ENCODE data around the gene BTBD16. TPM values are rescaled to one million over a fixed set of nuclear protein-coding genes. Genes with fewer than 3 reads are reported as not detected.

BTBD16 gene
- total RNA-seq, 5 donors from 2014 or later (not counting 1 experiment from before 2014, with no cell fraction given), result not detected

GRCh38 chr10:122373108-122373507 lies 102.0 kb downstream of the BTBD16 start:
- 91% methylated on average over 3 of the region's 4 CpGs for WGBS (ENCODE audit: insufficient coverage)
- peaks cover 7 to 22% of the 10 kb centered on the region in 2 experiments for H3K4me1 ChIP-seq (ENCODE audit: control insufficient read depth in 1 of 2, extremely low read depth in 1 of 2, insufficient read depth in 2 of 2, low read length in 2 of 2)
- H3K27me3 ChIP-seq (replicated peaks in 1 of 2; ENCODE audit: control insufficient read depth in 2 of 2, extremely low read depth in 1 of 2, insufficient read depth in 2 of 2, low read length in 1 of 2), result peaks cover 6 to 15% of the 10 kb centered on the region in 2 experiments
- H3K4me3 Mint-ChIP-seq, result peak overlapping the region; percentile 86 to 92 (median 89)
- POLR2A ChIA-PET, result interaction anchor here in 1 of 2 donors (0.6 kb wide), 1 partner anchor 48 kb away, joined by 3 read pairs; no protein-coding TSS in a partner anchor
- H3K36me3 ChIP-seq (ENCODE audit: control insufficient read depth in 2 of 2, extremely low read depth in 1 of 2, insufficient read depth in 1 of 2, low read length in 1 of 2), result no peaks in the 10 kb centered on the region
- H3K9me3 ChIP-seq, result no peaks in the 10 kb centered on the region
- DNase-seq (no peak), ATAC-seq (replicated peaks in 1 of 4) (no peak)
- no peaks in the 10 kb centered on the region for H3K9me3 Mint-ChIP-seq
- H3K4me3 ChIP-seq (ENCODE audit: control insufficient read depth in 1 of 2, extremely low read depth in 1 of 2, low read length in 1 of 2), result no peak overlapping the region
- H3K4me1 Mint-ChIP-seq, result peaks cover 29 to 34% (median 29%) of the 10 kb centered on the region in 3 donors
- peaks cover 0 to 14% of the 10 kb centered on the region in 2 donors for H3K27me3 Mint-ChIP-seq
- CTCF ChIA-PET, result interaction anchor here in 1 of 2 donors (0.6 kb wide), 1 partner anchor 37 kb away, joined by 4 read pairs; no protein-coding TSS in a partner anchor
- no peak overlapping the region for H3K27ac ChIP-seq (ENCODE audit: low read length)
- H3K36me3 Mint-ChIP-seq, result no peaks in the 10 kb centered on the region
- peak overlapping the region; percentile 57 to 86 for H3K27ac Mint-ChIP-seq

GRCh38 chr10:122373721-122374120 lies 102.6 kb downstream of the BTBD16 start:
- WGBS (ENCODE audit: insufficient coverage), result 35% methylated on average over 7 of the region's 13 CpGs
- POLR2A ChIA-PET, result interaction anchor here (0.6 to 1.4 kb wide), 5 partner anchors 34 to 635 kb away, joined by 3 to 7 read pairs (median 3); partner anchors contain the start of gene IKZF5 (in 1 of the 2)
- Mint-ChIP-seq H3K4me1 (peaks cover 33 to 41% (median 35%) of the 10 kb centered on the region in 3 donors), H3K27me3 (peaks cover 0 to 11% of the 10 kb centered on the region in 2 donors), H3K4me3 (peak overlapping the region; percentile 86 to 92 (median 89)), H3K36me3 (no peaks in the 10 kb centered on the region), H3K27ac (peak overlapping the region; percentile 83 to 86), H3K9me3 (no peaks in the 10 kb centered on the region)
- Histone ChIP-seq H3K36me3 (ENCODE audit: control insufficient read depth in 2 of 2, extremely low read depth in 1 of 2, insufficient read depth in 1 of 2, low read length in 1 of 2) (no peaks in the 10 kb centered on the region), H3K9me3 (no peaks in the 10 kb centered on the region), H3K27ac (ENCODE audit: low read length) (peak overlapping the region; percentile 44), H3K27me3 (replicated peaks in 1 of 2; ENCODE audit: control insufficient read depth in 2 of 2, extremely low read depth in 1 of 2, insufficient read depth in 2 of 2, low read length in 1 of 2) (peaks cover 5 to 10% of the 10 kb centered on the region in 2 experiments), H3K4me3 (ENCODE audit: control insufficient read depth in 1 of 2, extremely low read depth in 1 of 2, low read length in 1 of 2) (peak overlapping the region; percentile 69 to 95), H3K4me1 (ENCODE audit: control insufficient read depth in 1 of 2, extremely low read depth in 1 of 2, insufficient read depth in 2 of 2, low read length in 2 of 2) (peaks cover 12 to 24% of the 10 kb centered on the region in 2 experiments)
- ATAC-seq (replicated peaks in 1 of 4) (no peak), DNase-seq (peak in 3 of 35 experiments; percentile 4 to 7 (median 6))
- CTCF ChIA-PET, result interaction anchor here (0.6 to 1.5 kb wide), 5 partner anchors 16 to 61 kb away, joined by 3 to 8 read pairs (median 4); no protein-coding TSS in a partner anchor

- peaks cover 0 to 9% of the 10 kb centered on the region in 2 donors for H3K27me3 Mint-ChIP-seq
Observed at GRCh38 chr10:122374237-122374858, 103.3 kb downstream of the BTBD16 start, which contains the start of gene PLEKHA1. Gene PLEKHA1 (plus strand): TSS chr10:122374708. CDS start chr10:122393201, 18,493 bp downstream.

GRCh38 chr10:122374859-122375678 lies 104.0 kb downstream of the BTBD16 start:
- POLR2A ChIA-PET, result interaction anchor here (0.6 to 1.4 kb wide), 5 partner anchors 12 to 57 kb away, joined by 3 to 7 read pairs (median 3); no protein-coding TSS in a partner anchor
- Mint-ChIP-seq H3K4me1 (peaks cover 45 to 54% (median 47%) of the 10 kb centered on the region in 3 donors), H3K27ac (peak overlapping the region; percentile 90 to 93), H3K27me3 (peaks cover 0 to 9% of the 10 kb centered on the region in 2 donors), H3K4me3 (peak overlapping the region; percentile 92 to 97 (median 92)), H3K36me3 (peaks cover 7% of the 10 kb centered on the region), H3K9me3 (no peaks in the 10 kb centered on the region)
- H3K27me3 ChIP-seq (replicated peaks in 1 of 2; ENCODE audit: control insufficient read depth in 2 of 2, extremely low read depth in 1 of 2, insufficient read depth in 2 of 2, low read length in 1 of 2), result peaks cover 4 to 6% of the 10 kb centered on the region in 2 experiments
- ATAC-seq (replicated peaks in 1 of 4), result peak; percentile 47 to 67 (median 54)
- H3K27ac ChIP-seq (ENCODE audit: low read length), result peak overlapping the region; percentile 89
- CTCF ChIA-PET, result interaction anchor here in 1 of 2 donors (1.3 to 1.5 kb wide), 4 partner anchors 33 to 76 kb away, joined by 3 to 8 read pairs (median 4); no protein-coding TSS in a partner anchor
- peak; percentile 44 to 90 (median 73) for DNase-seq
- H3K4me3 ChIP-seq (ENCODE audit: control insufficient read depth in 1 of 2, extremely low read depth in 1 of 2, low read length in 1 of 2), result peak overlapping the region; percentile 89 to 95
- no peaks in the 10 kb centered on the region for H3K9me3 ChIP-seq
- under 1% methylated on average over 82 of the region's 89 CpGs for WGBS (ENCODE audit: insufficient coverage)
- no peaks in the 10 kb centered on the region for H3K36me3 ChIP-seq (ENCODE audit: control insufficient read depth in 2 of 2, extremely low read depth in 1 of 2, insufficient read depth in 1 of 2, low read length in 1 of 2)
- peaks cover 22 to 26% of the 10 kb centered on the region in 2 experiments for H3K4me1 ChIP-seq (ENCODE audit: control insufficient read depth in 1 of 2, extremely low read depth in 1 of 2, insufficient read depth in 2 of 2, low read length in 2 of 2)

More at GRCh38 chr10:122374237-122374858, 103.3 kb downstream of the BTBD16 start, which contains the start of gene PLEKHA1:
- no peaks in the 10 kb centered on the region for H3K36me3 ChIP-seq (ENCODE audit: control insufficient read depth in 2 of 2, extremely low read depth in 1 of 2, insufficient read depth in 1 of 2, low read length in 1 of 2)
- H3K4me1 ChIP-seq (ENCODE audit: control insufficient read depth in 1 of 2, extremely low read depth in 1 of 2, insufficient read depth in 2 of 2, low read length in 2 of 2), result peaks cover 19 to 26% of the 10 kb centered on the region in 2 experiments
- no peaks in the 10 kb centered on the region for H3K9me3 ChIP-seq
- ChIA-PET CTCF (interaction anchor here (0.6 to 1.5 kb wide), 6 partner anchors 15 to 75 kb away, joined by 3 to 8 read pairs (median 4); no protein-coding TSS in a partner anchor), POLR2A (interaction anchor here (0.6 to 1.4 kb wide), 8 partner anchors 13 to 634 kb away, joined by 3 to 7 read pairs (median 3); partner anchors contain the start of gene IKZF5 (in 1 of the 2))
- no peaks in the 10 kb centered on the region for H3K9me3 Mint-ChIP-seq
- WGBS (ENCODE audit: insufficient coverage), result 1% methylated on average over 70 of the region's 71 CpGs
- peaks cover 4% of the 10 kb centered on the region for H3K36me3 Mint-ChIP-seq
- peak within 1 kb of the TSS; percentile 90 to 93 for H3K27ac Mint-ChIP-seq
- peak within 1 kb of the TSS; percentile 92 to 97 (median 92) for H3K4me3 Mint-ChIP-seq
- DNase-seq (peak; percentile 87 to 95 (median 92)), ATAC-seq (replicated peaks in 1 of 4) (peak; percentile 89 to 93 (median 91))
- H3K27me3 ChIP-seq (replicated peaks in 1 of 2; ENCODE audit: control insufficient read depth in 2 of 2, extremely low read depth in 1 of 2, insufficient read depth in 2 of 2, low read length in 1 of 2), result peaks cover 4 to 7% of the 10 kb centered on the region in 2 experiments
- H3K4me1 Mint-ChIP-seq, result peaks cover 39 to 47% (median 41%) of the 10 kb centered on the region in 3 donors
- H3K4me3 ChIP-seq (ENCODE audit: control insufficient read depth in 1 of 2, extremely low read depth in 1 of 2, low read length in 1 of 2), result peak within 1 kb of the TSS; percentile 89 to 95
- peak within 1 kb of the TSS; percentile 89 for H3K27ac ChIP-seq (ENCODE audit: low read length)

- peaks cover 52 to 61% (median 53%) of the 10 kb centered on the region in 3 donors for H3K4me1 Mint-ChIP-seq
- CTCF ChIA-PET, result no interaction called here
- DNase-seq (no peak), ATAC-seq (replicated peaks in 1 of 4) (peak in 1 of 4 experiments; percentile 0)
- no peaks in the 10 kb centered on the region for H3K9me3 Mint-ChIP-seq
- Histone ChIP-seq H3K4me1 (ENCODE audit: control insufficient read depth in 1 of 2, extremely low read depth in 1 of 2, insufficient read depth in 2 of 2, low read length in 2 of 2) (peaks cover 22 to 26% of the 10 kb centered on the region in 2 experiments), H3K4me3 (ENCODE audit: control insufficient read depth in 1 of 2, extremely low read depth in 1 of 2, low read length in 1 of 2) (peak overlapping the region; percentile 89 to 95), H3K9me3 (no peaks in the 10 kb centered on the region), H3K27ac (ENCODE audit: low read length) (peak overlapping the region; percentile 89), H3K36me3 (ENCODE audit: control insufficient read depth in 2 of 2, extremely low read depth in 1 of 2, insufficient read depth in 1 of 2, low read length in 1 of 2) (no peaks in the 10 kb centered on the region), H3K27me3 (replicated peaks in 1 of 2; ENCODE audit: control insufficient read depth in 2 of 2, extremely low read depth in 1 of 2, insufficient read depth in 2 of 2, low read length in 1 of 2) (peaks cover 4 to 6% of the 10 kb centered on the region in 2 experiments)
- 0% methylated on average over 4 of the region's 7 CpGs for WGBS (ENCODE audit: insufficient coverage)
- H3K36me3 Mint-ChIP-seq, result peaks cover 13% of the 10 kb centered on the region
- peak overlapping the region; percentile 91 to 97 (median 92) for H3K4me3 Mint-ChIP-seq
- POLR2A ChIA-PET, result no interaction called here
- H3K27me3 Mint-ChIP-seq, result peaks cover 0 to 7% of the 10 kb centered on the region in 2 donors
- peak overlapping the region; percentile 90 to 93 for H3K27ac Mint-ChIP-seq
Observed at GRCh38 chr10:122375679-122376160, 104.6 kb downstream of the BTBD16 start.

All from T-cell (primary cell).